Measurements from ENCODE around the gene TMBIM6. TPM values are rescaled to one million over a fixed set of nuclear protein-coding genes. Genes with fewer than 3 reads are reported as not detected.
A peak's percentile ranks its signal among the peaks of the same experiment; 100 is the strongest.

TMBIM6 gene
- polyA plus RNA-seq, 1 of the 3 experiments (the other 2 are of a cell fraction), result 290 TPM

DNA sequence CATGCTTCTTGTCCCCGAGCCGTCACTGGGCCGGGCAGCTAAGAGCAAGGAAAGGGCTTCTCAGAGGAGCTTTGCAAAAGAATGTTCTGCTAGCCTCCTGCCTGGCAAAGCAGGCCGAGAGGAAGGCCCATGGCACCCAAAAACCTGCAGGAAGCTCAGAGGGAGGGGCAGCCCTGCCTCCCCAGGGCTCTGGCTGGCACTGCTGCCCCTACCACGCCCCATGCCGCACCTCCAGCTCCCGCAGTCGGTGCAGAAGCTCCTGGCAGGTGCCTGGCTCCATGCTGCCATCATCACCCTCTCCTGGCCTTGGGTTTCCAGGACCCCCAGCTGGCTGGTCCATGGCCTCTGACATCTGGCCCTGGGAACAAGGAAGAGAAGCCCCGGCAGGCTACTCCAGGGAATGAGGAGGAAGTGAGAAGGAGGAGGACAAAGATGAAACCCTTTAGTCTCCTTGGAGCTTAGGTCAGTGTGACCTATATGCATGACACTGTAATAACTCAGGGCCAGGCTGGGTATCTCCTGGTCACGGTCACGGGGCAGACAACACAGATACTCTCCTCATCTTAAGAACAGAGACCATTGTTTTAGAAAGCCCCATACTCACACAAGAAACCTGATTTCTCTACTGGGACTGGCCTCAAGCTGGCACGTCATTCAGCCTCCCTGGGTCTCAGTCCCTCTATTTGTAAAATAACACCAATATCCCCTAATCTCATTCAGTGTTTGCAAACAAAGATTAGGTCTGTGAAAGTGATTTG is 62.5 kb downstream of the TMBIM6 start:
- Histone ChIP-seq H3F3A (replicated peaks; ENCODE audit: insufficient read depth) (no peaks in the 10 kb centered on the region), H3K9me2 (no peaks in the 10 kb centered on the region), H3K9ac (no peak overlapping the region), H3K4me1 (ENCODE audit: control insufficient read depth in 1 of 2, insufficient read depth in 2 of 2, low read depth in 1 of 2, low read length in 1 of 2) (no peaks in the 10 kb centered on the region), H3K79me2 (ENCODE audit: insufficient read depth) (0 out of 2 replicates have a peak, but pooled peaks cover 9% of the 10 kb centered on the region), H3K4me2 (no peak overlapping the region), H3K27ac (ENCODE audit: low read depth in 2 of 2, low read length in 1 of 2) (no peak overlapping the region), H3K27me3 (ENCODE audit: insufficient read depth) (no peaks in the 10 kb centered on the region), H3K36me3 (replicated peaks in 1 of 2; ENCODE audit: control insufficient read depth in 1 of 2, insufficient read depth in 2 of 2, low read length in 1 of 2) (peaks cover 6 to 70% of the 10 kb centered on the region in 2 experiments), H3K9me3 (no peaks in the 10 kb centered on the region), H3K4me3 (ENCODE audit: low read depth in 2 of 2, low read length in 1 of 2) (no peak overlapping the region), H4K20me1 (ENCODE audit: insufficient read depth) (peaks cover 5% of the 10 kb centered on the region; the same call in 1 of the 2 replicates), H2AFZ (ENCODE audit: low read depth) (no peak overlapping the region)
- ChIA-PET CTCF (interaction anchor here (1.2 to 2.2 kb wide), 2 partner anchors 26 to 253 kb away, joined by 3 to 10 read pairs; no protein-coding TSS in a partner anchor), POLR2A (no interaction called here)
- DNase-seq, result no peak
- WGBS (ENCODE audit: low lambda C conversion rate), result 92% methylated on average over 7 of the region's 12 CpGs
- TF ChIP-seq, protein P1, sequence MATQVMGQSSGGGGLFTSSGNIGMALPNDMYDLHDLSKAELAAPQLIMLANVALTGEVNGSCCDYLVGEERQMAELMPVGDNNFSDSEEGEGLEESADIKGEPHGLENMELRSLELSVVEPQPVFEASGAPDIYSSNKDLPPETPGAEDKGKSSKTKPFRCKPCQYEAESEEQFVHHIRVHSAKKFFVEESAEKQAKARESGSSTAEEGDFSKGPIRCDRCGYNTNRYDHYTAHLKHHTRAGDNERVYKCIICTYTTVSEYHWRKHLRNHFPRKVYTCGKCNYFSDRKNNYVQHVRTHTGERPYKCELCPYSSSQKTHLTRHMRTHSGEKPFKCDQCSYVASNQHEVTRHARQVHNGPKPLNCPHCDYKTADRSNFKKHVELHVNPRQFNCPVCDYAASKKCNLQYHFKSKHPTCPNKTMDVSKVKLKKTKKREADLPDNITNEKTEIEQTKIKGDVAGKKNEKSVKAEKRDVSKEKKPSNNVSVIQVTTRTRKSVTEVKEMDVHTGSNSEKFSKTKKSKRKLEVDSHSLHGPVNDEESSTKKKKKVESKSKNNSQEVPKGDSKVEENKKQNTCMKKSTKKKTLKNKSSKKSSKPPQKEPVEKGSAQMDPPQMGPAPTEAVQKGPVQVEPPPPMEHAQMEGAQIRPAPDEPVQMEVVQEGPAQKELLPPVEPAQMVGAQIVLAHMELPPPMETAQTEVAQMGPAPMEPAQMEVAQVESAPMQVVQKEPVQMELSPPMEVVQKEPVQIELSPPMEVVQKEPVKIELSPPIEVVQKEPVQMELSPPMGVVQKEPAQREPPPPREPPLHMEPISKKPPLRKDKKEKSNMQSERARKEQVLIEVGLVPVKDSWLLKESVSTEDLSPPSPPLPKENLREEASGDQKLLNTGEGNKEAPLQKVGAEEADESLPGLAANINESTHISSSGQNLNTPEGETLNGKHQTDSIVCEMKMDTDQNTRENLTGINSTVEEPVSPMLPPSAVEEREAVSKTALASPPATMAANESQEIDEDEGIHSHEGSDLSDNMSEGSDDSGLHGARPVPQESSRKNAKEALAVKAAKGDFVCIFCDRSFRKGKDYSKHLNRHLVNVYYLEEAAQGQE (IDR thresholded peaks at IDR 0.05; ENCODE audit: low read depth, low read length), result no peak
- TF ChIP-seq RAD21 (IDR thresholded peaks at IDR 0.05; ENCODE audit: low read length), result no peak

DNA sequence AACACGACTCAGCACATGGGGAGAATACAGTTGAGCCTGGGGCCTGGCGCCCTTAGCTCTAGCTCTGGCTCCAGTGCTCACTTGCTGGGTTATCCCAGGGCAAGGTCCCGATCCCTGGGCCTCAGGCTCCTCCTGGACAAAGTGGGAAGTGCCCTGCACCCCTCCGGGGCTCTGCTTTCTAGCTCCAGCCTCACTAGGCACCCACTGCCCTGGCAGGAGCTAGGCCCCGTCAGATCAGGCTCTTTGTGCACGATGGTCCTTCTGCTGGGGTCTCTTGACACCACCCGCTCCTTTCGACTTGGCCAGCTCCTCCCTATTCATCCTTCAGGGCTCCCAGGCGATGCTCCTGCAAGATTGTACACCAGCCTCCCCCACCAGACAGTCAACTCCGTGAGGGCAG is 63.5 kb downstream of the TMBIM6 start:
- Histone ChIP-seq H3K27me3 (ENCODE audit: insufficient read depth) (no peaks in the 10 kb centered on the region), H3K4me3 (ENCODE audit: low read depth in 2 of 2, low read length in 1 of 2) (no peak overlapping the region), H3K9me2 (no peaks in the 10 kb centered on the region), H3K9ac (no peak overlapping the region), H3K79me2 (ENCODE audit: insufficient read depth) (peaks cover 14% of the 10 kb centered on the region; the same call in 1 of the 2 replicates), H3K4me2 (no peak overlapping the region), H3K27ac (ENCODE audit: low read depth in 2 of 2, low read length in 1 of 2) (no peak overlapping the region), H4K20me1 (ENCODE audit: insufficient read depth) (peaks cover 15% of the 10 kb centered on the region), H2AFZ (ENCODE audit: low read depth) (no peak overlapping the region), H3K9me3 (no peaks in the 10 kb centered on the region), H3K4me1 (ENCODE audit: control insufficient read depth in 1 of 2, insufficient read depth in 2 of 2, low read depth in 1 of 2, low read length in 1 of 2) (no peaks in the 10 kb centered on the region), H3F3A (replicated peaks; ENCODE audit: insufficient read depth) (no peaks in the 10 kb centered on the region), H3K36me3 (replicated peaks in 1 of 2; ENCODE audit: control insufficient read depth in 1 of 2, insufficient read depth in 2 of 2, low read length in 1 of 2) (peaks cover 6 to 70% of the 10 kb centered on the region in 2 experiments)
- 95% methylated on average over 8 of the region's 10 CpGs for WGBS (ENCODE audit: low lambda C conversion rate)
- POLR2A ChIA-PET, result no interaction called here
- peak; percentile 2 for DNase-seq
- CTCF ChIA-PET, result interaction anchor here (0.8 to 2.2 kb wide), 3 partner anchors 27 to 167 kb away, joined by 3 to 10 read pairs (median 4); partner anchors contain the start of gene TMBIM6
- TF ChIP-seq NFIC (IDR thresholded peaks at IDR 0.05; ENCODE audit: borderline replicate concordance) (no peak), FOXM1 (IDR thresholded peaks at IDR 0.05; ENCODE audit: low read depth) (no peak), CHD2 (IDR thresholded peaks at IDR 0.05; ENCODE audit: low read length, partially characterized antibody) (no peak), FOSL2 (IDR thresholded peaks at IDR 0.05; ENCODE audit: borderline replicate concordance, low read depth) (no peak), JUND (IDR thresholded peaks at IDR 0.05) (no peak), FOXJ3 (CRISPR knock-in tag; IDR thresholded peaks at IDR 0.05) (no peak), RFX5 (IDR thresholded peaks at IDR 0.05; ENCODE audit: low read length) (no peak), TEAD4 (IDR thresholded peaks at IDR 0.05; ENCODE audit: borderline replicate concordance, insufficient read depth) (no peak), POLR2AphosphoS5 (IDR thresholded peaks at IDR 0.05; ENCODE audit: low read depth, low read length) (no peak), RXRA (IDR thresholded peaks at IDR 0.05; ENCODE audit: borderline replicate concordance, low read depth) (no peak), TCF12 (IDR thresholded peaks at IDR 0.05) (no peak), NRF1 (IDR thresholded peaks at IDR 0.05; ENCODE audit: low read depth, low read length) (no peak)
- TF ChIP-seq, protein P2, sequence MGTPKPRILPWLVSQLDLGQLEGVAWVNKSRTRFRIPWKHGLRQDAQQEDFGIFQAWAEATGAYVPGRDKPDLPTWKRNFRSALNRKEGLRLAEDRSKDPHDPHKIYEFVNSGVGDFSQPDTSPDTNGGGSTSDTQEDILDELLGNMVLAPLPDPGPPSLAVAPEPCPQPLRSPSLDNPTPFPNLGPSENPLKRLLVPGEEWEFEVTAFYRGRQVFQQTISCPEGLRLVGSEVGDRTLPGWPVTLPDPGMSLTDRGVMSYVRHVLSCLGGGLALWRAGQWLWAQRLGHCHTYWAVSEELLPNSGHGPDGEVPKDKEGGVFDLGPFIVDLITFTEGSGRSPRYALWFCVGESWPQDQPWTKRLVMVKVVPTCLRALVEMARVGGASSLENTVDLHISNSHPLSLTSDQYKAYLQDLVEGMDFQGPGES (IDR thresholded peaks at IDR 0.05; ENCODE audit: low read depth, low read length), result no peak
- TF ChIP-seq, protein P3, sequence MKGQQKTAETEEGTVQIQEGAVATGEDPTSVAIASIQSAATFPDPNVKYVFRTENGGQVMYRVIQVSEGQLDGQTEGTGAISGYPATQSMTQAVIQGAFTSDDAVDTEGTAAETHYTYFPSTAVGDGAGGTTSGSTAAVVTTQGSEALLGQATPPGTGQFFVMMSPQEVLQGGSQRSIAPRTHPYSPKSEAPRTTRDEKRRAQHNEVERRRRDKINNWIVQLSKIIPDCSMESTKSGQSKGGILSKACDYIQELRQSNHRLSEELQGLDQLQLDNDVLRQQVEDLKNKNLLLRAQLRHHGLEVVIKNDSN (IDR thresholded peaks at IDR 0.05; ENCODE audit: borderline replicate concordance, low read depth), result no peak
- TF ChIP-seq, protein P1 (IDR thresholded peaks at IDR 0.05; ENCODE audit: low read depth, low read length), result no peak

Data from SK-N-SH (cell line).